Measurements from ENCODE around the gene EMP3.
"Not testable (repeated sequence)": the region's sequence is repeated elsewhere in the genome, so short reads cannot be mapped to it uniquely, and the experiment has no call there.

The EMP3 gene

DNA sequence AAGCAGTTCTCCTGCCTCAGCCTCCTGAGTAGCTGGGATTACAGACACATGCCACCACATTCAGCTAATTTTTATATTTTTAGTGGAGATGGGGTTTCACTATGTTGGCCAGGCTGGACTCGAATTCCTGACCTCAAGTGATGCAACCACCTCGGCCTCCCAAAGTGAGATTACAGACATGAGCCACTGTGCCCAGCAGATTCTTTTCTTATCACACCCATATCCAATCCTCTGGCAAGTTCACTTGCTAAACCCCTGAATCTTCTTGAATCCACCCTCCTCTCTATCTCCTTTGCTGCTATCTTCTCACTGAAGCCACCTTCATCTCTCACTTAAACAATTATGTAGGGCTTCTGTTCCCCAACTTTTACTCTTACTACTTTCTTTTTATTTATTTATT lies 20.8 kb downstream of the EMP3 start:
- no peak for DNase-seq (ENCODE audit: low read depth in 2 of 2)

DNA sequence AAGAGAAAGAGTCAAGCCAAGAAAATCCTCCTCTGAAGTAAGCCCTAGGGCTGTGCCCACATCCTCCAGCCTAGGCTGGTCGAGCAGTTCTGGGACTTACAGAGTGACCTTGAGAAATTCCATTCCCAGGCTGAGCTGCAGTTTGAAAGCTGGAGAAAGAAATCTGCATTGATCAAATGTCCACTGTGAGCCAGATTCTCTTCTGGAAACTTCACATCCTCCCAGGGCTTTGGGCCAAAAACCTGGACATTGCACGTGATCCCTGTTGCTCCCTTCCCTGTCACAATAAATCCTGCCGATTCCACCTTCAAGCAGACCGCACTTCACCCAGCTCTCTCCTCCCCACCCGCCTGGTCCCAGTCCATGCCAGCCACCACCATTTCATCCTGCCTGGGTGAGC lies 22.7 kb downstream of the EMP3 start:
- no peak for DNase-seq (ENCODE audit: low read depth in 2 of 2)

- no peak for DNase-seq (ENCODE audit: low read depth in 2 of 2)
Observed at GRCh38 chr19:48348737-48349136, 23.4 kb downstream of the EMP3 start.

DNA sequence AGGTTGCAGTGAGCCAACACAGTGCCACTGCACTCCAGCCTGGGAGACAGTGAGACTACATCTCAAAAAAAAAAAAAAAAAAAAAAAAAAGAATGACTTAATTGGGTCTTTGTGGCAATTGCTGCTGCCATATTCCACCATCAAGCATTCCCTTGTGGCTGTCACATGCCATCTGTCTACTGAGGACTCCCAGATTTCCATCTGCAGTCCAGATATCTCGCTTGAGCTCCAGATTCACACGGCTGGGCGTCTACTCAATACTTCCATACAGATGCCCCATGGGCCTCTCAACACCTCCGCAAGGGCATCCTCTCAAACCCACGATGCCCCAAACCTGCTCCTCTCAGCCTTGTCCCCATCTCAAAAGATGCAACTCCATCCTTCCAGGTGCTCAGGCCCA lies 25.5 kb downstream of the EMP3 start:
- DNase-seq (ENCODE audit: low read depth in 2 of 2), result no peak

GRCh38 chr19:48351341-48351752 lies 26.0 kb downstream of the EMP3 start:
- peak; percentile 76 to 80 for DNase-seq (ENCODE audit: low read depth in 2 of 2)

DNA sequence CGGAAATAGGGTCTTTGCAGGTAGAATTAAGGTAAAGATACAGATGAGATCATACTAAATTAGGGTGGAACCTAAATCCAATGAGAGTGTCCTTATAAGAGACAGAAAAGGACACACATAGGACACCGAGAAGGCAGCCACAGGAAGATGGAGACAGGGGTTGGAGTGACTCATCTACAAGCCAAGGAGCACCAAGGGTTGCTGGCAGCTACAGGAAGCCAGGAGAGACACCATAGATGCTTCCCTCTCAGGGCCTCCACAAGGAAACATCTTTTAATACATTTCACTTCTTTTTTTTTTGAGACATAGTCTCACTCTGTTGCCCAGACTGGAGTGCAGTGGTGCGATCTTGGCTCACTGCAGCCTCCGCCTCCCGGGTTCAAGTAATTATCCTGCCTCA lies 28.3 kb downstream of the EMP3 start:
- DNase-seq (ENCODE audit: low read depth in 2 of 2), result no peak

DNA sequence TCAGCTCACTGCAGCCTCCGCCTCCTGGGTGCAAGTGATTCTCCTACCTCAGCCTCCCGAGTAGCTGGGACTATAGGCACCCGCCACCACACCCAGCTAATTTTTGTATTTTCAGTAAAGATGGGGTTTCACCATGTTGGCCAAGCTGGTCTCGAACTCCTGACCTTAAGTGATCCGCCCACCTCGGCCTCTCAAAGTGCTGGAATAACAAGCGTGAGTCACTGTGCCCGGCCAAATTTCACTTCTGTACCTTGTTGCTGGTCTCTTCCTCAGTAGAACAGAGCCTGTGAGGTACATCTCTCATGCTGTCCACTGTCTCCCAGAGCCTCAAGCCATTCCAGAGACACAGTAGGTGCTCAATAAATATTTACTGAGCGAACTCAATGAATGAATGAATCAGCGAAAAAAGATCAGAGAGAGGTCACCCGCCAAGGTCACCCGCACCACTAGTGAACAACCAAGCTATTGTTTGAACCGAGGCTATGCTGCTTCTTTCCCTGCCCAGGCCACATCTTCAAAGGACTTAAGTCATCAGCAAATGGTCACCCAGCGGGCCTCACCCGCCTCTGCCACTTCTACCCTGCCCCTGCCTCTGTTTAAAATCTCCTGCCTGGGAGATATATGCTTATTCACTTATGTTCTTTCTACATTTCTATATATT lies 29.1 kb downstream of the EMP3 start:
- DNase-seq (ENCODE audit: low read depth in 2 of 2), result no peak

DNA sequence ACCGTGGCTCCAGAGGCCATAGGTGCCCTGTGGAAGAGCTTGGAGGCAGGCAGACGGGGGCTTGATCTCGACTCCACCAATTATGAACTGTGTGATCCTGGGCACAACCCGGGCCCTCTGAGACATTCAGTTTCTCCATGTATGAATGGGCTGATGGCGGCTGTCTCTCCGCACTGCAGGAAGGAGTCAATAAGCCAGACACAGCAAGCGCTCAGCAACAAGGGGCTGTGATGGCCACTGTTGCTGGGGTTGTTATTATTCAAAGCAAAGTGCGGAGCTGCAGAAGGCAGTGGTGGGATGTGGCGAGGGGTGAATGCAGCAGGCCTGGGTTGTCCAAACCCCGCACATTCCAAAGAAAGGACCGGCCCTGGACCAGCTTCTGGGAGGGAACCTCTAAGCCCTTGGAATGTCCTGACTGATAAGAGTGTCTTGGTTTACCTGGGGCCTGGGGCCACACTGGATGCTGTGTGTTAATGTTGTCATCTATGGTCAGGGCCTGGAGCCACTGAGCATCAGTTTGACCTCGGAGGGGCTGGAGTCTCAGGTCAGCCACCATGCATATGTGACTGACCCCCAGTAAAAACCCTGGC lies 30.1 kb downstream of the EMP3 start:
- DNase-seq (ENCODE audit: low read depth in 2 of 2), result no peak

DNA sequence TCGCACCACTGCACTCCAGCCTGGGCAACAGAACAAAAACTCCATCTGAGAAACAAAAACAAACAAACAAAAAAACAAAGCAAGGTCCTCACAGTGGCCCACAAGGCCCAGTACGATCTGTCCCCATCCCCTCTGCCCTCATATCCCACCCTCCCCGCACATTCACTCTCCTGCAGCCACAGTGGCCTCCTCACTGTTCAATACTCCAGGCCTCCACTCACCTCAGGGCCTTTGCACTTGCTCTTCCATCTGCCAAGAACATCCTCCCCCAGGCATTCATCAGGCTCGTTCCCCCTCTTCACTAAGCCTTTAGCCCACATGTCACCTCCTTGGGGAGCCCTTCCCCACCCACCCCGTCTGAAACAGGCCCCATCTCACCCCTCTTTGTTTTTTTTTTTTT lies 33.8 kb downstream of the EMP3 start:
- DNase-seq (ENCODE audit: low read depth in 2 of 2), result no peak

DNA sequence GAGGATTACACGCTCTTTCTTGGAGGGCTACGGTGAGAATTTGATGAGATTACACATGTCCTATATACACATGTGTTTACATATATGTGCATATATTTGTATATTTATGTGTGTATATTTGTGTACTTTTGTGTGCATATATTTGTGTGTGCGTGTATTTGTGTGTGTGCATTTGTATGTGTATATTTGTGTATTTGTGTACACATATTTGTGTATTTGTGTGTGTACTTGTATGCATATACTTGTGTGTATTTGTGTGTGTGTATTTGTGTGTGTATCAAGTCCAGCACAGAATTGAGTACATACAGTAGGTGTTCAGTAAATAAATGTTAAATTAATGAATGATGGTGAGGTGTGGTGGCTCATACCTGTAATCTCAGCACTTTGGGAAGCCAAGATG lies 36.6 kb downstream of the EMP3 start:
- no peak for DNase-seq (ENCODE audit: low read depth in 2 of 2)

- peak; percentile 72 to 86 for DNase-seq (ENCODE audit: low read depth in 2 of 2)
Observed at GRCh38 chr19:48362716-48363499, 37.6 kb downstream of the EMP3 start.

GRCh38 chr19:48363500-48363809 lies 38.1 kb downstream of the EMP3 start:
- no peak for DNase-seq (ENCODE audit: low read depth in 2 of 2)

DNA sequence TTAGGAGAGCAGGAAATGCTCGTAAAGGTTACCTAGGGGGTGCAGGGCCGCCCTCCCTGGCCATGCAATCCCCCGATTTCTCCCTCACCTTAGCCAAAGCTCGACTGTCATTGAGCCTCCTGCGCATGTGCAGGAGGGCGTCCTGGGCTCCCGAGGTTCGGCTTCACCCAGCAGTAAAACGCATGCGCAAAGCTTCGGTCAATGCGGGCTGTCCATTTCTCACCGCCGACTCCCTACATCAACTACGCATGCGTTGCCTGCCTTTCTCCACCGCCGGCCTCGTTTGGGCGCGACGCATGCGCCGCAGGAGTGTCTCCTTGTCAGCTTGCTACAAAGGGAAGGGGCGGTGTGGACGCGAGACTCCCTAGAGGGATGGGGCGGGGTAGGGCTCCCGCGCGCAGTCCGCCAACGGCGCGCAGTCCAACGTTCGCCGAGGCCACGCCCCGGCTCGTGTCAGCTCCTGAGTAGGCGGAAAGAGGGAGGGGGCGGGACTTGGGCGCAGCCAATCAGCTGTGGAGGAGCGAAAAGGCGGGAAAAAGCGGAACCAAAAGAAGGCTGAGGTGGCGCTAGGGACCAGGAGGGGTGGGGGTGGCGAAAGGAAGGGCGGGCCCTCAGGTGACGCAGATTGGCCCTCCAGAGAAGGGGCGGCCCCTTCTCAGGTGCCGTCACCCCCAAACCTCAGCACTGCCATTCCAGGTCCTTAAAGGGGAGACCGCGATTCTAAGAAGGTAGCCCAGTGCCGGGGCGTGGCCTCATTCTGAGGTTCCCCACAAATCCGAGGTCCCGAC lies 38.7 kb downstream of the EMP3 start, which contains the start of the genes SYNGR4 and TMEM143:
TSS of gene SYNGR4 (plus strand) at position 558 of the 788 bp plus-strand sequence. CDS start 1,476 bp downstream, outside the sequence.
TSS of gene TMEM143 (minus strand) at position 131 of the 788 bp plus-strand sequence. CDS start at position 111, 20 bp downstream.
- DNase-seq (ENCODE audit: low read depth in 2 of 2), result peak; percentile 93

DNA sequence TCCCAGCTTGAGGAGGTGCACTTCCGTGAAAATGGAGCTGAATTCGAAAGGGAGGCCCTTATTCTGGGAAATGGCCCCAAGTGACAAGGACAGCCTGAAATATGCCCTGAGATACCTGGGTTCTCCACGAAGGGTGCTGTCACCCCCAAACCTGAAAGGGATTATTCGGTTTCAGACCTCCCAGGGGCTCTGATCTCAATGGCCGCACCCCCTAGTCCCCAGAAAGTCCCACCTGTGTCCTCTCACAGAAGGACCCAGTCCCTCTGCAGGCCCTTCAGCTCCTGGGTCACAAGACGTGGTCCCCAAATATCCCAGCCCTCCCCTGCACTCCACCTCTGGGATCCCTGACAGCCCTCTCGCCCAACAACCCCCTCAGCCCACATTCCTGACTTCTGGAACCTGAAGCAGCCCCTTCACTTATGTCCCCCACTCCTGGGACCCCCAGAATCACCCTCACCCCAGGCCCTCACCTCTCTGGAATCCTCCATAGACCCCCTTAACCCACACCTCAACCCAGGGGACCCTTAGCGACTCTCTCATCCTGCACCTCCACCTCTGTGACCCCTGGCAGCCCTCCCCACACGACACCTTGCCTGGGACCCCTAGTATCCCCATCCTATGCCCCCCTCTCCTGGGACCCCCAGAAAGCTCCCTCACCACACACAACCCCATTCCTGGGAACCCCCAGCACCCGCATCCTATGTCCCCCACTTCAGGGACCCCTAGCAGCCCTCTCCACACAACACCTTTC lies 39.4 kb downstream of the EMP3 start:
- DNase-seq (ENCODE audit: low read depth in 2 of 2), result no peak

- no peak for DNase-seq (ENCODE audit: low read depth in 2 of 2)
Observed at GRCh38 chr19:48365602-48366001, 40.2 kb downstream of the EMP3 start.

GRCh38 chr19:48367855-48368254 lies 42.5 kb downstream of the EMP3 start:
- no peak for DNase-seq (ENCODE audit: low read depth in 2 of 2)

- DNase-seq (ENCODE audit: low read depth in 2 of 2), result no peak
Observed at GRCh38 chr19:48368936-48369335, 43.6 kb downstream of the EMP3 start.

- DNase-seq (ENCODE audit: low read depth in 2 of 2), result no peak
Observed at GRCh38 chr19:48370955-48371354, 45.6 kb downstream of the EMP3 start.

GRCh38 chr19:48371367-48371766 lies 46.0 kb downstream of the EMP3 start:
- no peak for DNase-seq (ENCODE audit: low read depth in 2 of 2)

DNA sequence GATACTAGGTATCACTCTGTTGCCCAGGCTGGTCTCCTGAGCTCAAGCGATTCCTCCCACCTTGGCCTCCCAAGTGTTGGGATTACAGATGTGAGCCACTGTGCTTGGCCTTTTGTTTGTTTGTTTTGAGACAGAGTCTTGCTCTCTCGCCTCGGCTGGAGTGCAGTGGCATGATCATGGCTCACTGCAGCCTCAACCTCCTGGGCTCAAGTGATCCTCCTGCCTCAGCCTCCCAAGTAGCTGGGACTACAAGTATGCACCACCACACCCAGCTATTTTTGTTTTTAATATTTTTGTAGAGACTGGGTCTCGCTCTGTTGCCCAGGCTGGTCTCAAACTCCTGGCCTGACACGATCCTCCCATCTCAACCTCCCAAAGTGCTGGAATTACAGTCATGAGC lies 46.4 kb downstream of the EMP3 start:
- not testable (repeated sequence) for DNase-seq (ENCODE audit: low read depth in 2 of 2)

DNA sequence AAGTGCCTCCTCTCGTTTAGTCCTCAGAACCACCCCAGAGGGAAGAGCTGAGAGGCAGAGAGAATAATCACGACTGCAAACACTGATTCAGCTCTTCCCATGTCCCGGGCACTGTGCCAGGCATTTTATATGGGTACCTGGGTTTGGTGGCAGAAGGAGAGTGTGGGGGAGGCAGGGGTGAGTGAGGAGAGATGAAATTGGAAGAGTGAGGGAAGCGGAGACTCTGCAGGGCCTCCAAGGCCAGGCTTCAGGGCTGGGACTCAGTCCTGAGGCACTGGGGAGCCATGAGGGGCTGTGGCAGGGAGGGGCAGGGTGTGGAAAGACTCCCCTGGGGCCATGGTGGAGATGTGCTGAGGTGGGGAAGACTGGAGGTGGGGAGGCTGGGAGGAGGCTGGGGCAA lies 47.6 kb downstream of the EMP3 start:
- DNase-seq (ENCODE audit: low read depth in 2 of 2), result no peak

All from activated CD4-positive, alpha-beta T cell treated with anti-CD3 and anti-CD28 coated beads for 24 hours (primary cell).